ENCODE results near the gene SH3TC1. TPM values are rescaled to one million over a fixed set of nuclear protein-coding genes. Genes with fewer than 3 reads are reported as not detected.

The SH3TC1 gene
- total and polyA plus RNA-seq, 2 of the 13 experiments (the other 11 are each of a cell fraction or from before 2014, with no cell fraction given), result 14.9 to 21.8 TPM

DNA sequence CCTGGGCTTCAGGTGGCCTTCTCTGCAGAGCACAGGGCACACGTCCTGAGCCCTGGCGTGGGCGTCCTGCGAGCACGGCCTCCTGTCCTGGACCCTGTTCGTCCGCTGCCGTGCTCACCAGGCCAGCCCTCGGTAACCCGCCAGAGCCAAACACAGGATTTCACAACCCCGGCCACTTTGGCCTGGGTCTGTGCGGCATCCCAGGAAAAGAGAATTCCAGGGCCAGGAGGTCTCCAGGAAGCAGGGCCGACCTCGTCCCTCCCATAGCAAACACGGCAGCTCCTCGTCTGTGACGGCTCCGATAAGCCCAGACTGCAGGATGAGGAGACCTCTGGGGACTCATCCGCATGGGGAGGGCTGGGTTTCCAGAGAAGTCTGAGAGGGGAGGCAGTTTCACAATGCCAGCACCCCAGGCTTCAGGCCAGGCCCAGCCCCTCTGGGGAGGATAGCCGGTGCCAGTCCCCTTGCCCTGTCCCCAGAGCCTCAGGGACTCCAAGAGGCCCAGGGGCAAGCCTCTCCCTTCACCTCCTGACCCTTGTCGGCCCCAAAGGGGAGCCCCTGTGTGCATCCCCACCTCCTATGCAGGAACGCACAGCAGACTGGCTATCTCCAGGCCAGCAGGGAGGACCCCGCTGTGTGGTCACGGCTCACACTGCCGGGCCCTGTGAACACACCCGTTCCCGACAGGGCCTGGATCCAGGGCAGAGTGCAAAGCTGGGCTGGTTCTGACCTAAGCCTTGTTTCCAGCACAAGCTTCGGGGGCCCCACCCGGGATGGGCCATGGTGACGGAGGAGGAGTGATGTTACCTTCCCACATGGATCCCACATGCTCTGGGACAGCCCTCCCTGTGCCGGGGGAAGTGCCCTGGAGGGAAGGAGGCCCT, 48.2 kb downstream of the SH3TC1 start (continued):
- TF ChIP-seq SOX13 (IDR thresholded peaks at IDR 0.05) (no peak), SOX13 (CRISPR knock-in tag; conservative IDR thresholded peaks at IDR 0.05 in 1 of 2, IDR thresholded peaks at IDR 0.05 in 1 of 2) (0 out of 4 replicates have a peak, but pooled peaks of 1 of the 2 experiments have one; percentile 8), ZSCAN22 (CRISPR knock-in tag; IDR thresholded peaks at IDR 0.05) (peak; percentile 69; the same call in 1 of the 2 replicates), ZNF124 (CRISPR knock-in tag; IDR thresholded peaks at IDR 0.05) (no peak), ZNF800 (CRISPR knock-in tag; IDR thresholded peaks at IDR 0.05) (peak; percentile 75; the same call in 1 of the 2 replicates), ZBTB39 (CRISPR knock-in tag; IDR thresholded peaks at IDR 0.05) (no peak), FOXA1 (IDR thresholded peaks at IDR 0.05) (no peak), FOXA1 (CRISPR knock-in tag; IDR thresholded peaks at IDR 0.05) (peak; percentile 34; the same call in 1 of the 2 replicates), ZNF597 (CRISPR knock-in tag; IDR thresholded peaks at IDR 0.05) (no peak), ZNF331 (CRISPR knock-in tag; IDR thresholded peaks at IDR 0.05) (peak; percentile 13; the same call in 1 of the 2 replicates), HMGXB4 (CRISPR knock-in tag; IDR thresholded peaks at IDR 0.05; ENCODE audit: borderline replicate concordance in 1 of 2, low read depth in 1 of 2) (0 out of 4 replicates have a peak, but pooled peaks of 1 of the 2 experiments have one; percentile 25), ZNF598 (CRISPR knock-in tag; IDR thresholded peaks at IDR 0.05; ENCODE audit: borderline replicate concordance) (no peak), TEAD3 (CRISPR knock-in tag; optimal IDR thresholded peaks at IDR 0.05; ENCODE audit: borderline replicate concordance) (peak; percentile 89), LCORL (IDR thresholded peaks at IDR 0.05) (no peak), LCORL (CRISPR knock-in tag; IDR thresholded peaks at IDR 0.05) (peak; percentile 91), KAT8 (CRISPR knock-in tag; IDR thresholded peaks at IDR 0.05) (peak; percentile 46; the same call in 1 of the 2 replicates)
- TF ChIP-seq, protein P1, sequence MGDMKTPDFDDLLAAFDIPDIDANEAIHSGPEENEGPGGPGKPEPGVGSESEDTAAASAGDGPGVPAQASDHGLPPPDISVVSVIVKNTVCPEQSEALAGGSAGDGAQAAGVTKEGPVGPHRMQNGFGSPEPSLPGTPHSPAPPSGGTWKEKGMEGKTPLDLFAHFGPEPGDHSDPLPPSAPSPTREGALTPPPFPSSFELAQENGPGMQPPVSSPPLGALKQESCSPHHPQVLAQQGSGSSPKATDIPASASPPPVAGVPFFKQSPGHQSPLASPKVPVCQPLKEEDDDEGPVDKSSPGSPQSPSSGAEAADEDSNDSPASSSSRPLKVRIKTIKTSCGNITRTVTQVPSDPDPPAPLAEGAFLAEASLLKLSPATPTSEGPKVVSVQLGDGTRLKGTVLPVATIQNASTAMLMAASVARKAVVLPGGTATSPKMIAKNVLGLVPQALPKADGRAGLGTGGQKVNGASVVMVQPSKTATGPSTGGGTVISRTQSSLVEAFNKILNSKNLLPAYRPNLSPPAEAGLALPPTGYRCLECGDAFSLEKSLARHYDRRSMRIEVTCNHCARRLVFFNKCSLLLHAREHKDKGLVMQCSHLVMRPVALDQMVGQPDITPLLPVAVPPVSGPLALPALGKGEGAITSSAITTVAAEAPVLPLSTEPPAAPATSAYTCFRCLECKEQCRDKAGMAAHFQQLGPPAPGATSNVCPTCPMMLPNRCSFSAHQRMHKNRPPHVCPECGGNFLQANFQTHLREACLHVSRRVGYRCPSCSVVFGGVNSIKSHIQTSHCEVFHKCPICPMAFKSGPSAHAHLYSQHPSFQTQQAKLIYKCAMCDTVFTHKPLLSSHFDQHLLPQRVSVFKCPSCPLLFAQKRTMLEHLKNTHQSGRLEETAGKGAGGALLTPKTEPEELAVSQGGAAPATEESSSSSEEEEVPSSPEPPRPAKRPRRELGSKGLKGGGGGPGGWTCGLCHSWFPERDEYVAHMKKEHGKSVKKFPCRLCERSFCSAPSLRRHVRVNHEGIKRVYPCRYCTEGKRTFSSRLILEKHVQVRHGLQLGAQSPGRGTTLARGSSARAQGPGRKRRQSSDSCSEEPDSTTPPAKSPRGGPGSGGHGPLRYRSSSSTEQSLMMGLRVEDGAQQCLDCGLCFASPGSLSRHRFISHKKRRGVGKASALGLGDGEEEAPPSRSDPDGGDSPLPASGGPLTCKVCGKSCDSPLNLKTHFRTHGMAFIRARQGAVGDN (CRISPR knock-in tag; IDR thresholded peaks at IDR 0.05), result peak; percentile 76

All from HepG2 (cell line).